MM.1S (cell line): ENCODE data around the gene RBBP5.

ENCODE experiments used
- DNase-seq: peaks from one replicate; pipeline ENCODE4 v3.0.0-alpha.2; 2015
- H2AFZ ChIP-seq: fragments of 300-600 bp; sonication (generic); 2 replicates; pipeline ENCODE4 v1.6.0; 2016; ENCODE audit warnings: antibody characterized with exemption, low read length
- H3F3A ChIP-seq: fragments of 300-600 bp; sonication (generic); 2 replicates; pipeline ENCODE4 v1.6.1; 2016; ENCODE audit warnings: mild to moderate bottlenecking, antibody characterized with exemption, low read length, moderate library complexity, mixed read lengths; ENCODE audit not compliant: insufficient read depth
- H3K27ac ChIP-seq: fragments of 300-600 bp; sonication (generic); 2 replicates; pipeline ENCODE4 v1.5.1; 2016; ENCODE audit warnings: mild to moderate bottlenecking, low read length
- H3K27me3 ChIP-seq: fragments of 300-600 bp; sonication (generic); replicated peaks from 2 replicates; pipeline ENCODE4 v1.6.0; 2016; ENCODE audit warnings: low read length; ENCODE audit not compliant: insufficient read depth
- H3K36me3 ChIP-seq: fragments of 300-600 bp; sonication (generic); replicated peaks from 2 replicates; pipeline ENCODE4 v1.6.1; 2016; ENCODE audit warnings: mild to moderate bottlenecking, low read length, mixed read lengths; ENCODE audit not compliant: insufficient read depth
- H3K4me1 ChIP-seq: fragments of 300-600 bp; sonication (generic); 2 replicates; pipeline ENCODE4 v1.6.1; 2016; ENCODE audit warnings: low read length, mixed read lengths
- H3K4me2 ChIP-seq: fragments of 300-600 bp; sonication (generic); 2 replicates; pipeline ENCODE4 v1.6.0; 2016; ENCODE audit warnings: low read depth, low read length
- H3K4me3 ChIP-seq: fragments of 300-600 bp; sonication (generic); 2 replicates; pipeline ENCODE4 v1.5.1; 2016; ENCODE audit warnings: low read length, mixed read lengths
- H3K79me2 ChIP-seq: fragments of 300-600 bp; sonication (generic); 2 replicates; pipeline ENCODE4 v1.6.1; 2016; ENCODE audit warnings: mixed run types, low read length, mixed read lengths
- H3K9ac ChIP-seq: fragments of 300-600 bp; sonication (generic); 2 replicates; pipeline ENCODE4 v1.6.1; 2016; ENCODE audit warnings: low read length, mixed read lengths
- H3K9me2 ChIP-seq: fragments of 300-600 bp; sonication (generic); replicated peaks from 2 replicates; pipeline ENCODE4 v1.6.1; 2016; ENCODE audit warnings: mild to moderate bottlenecking, low read length, mixed read lengths; ENCODE audit not compliant: insufficient read depth
- H3K9me3 ChIP-seq: fragments of 300-600 bp; sonication (generic); replicated peaks from 2 replicates; pipeline ENCODE4 v1.6.1; 2016; ENCODE audit warnings: mild to moderate bottlenecking, low read length, mixed read lengths; ENCODE audit not compliant: insufficient read depth
- H4K20me1 ChIP-seq: fragments of 300-600 bp; sonication (generic); 2 replicates; pipeline ENCODE4 v1.6.1; 2016; ENCODE audit warnings: mild to moderate bottlenecking, low read length, moderate library complexity, mixed read lengths; ENCODE audit not compliant: insufficient read depth
- CTCF ChIP-seq: fragments of 300-600 bp; sonication (generic); IDR thresholded peaks from 2 replicates; pipeline ENCODE4 v1.5.1; 2016; ENCODE audit warnings: antibody characterized with exemption, low read length, mixed read lengths
- EZH2 ChIP-seq: fragments of 300-600 bp; sonication (generic); optimal IDR thresholded peaks from 2 replicates; pipeline ENCODE3; 2017; ENCODE audit warnings: low read depth, mild to moderate bottlenecking, antibody characterized with exemption, low read length, mixed read lengths
- EZH2phosphoT487 ChIP-seq: fragments of 300-600 bp; sonication (generic); IDR thresholded peaks from 2 replicates; pipeline ENCODE4 v1.6.1; 2018; ENCODE audit warnings: antibody characterized with exemption, low read length

The RBBP5 gene

GRCh38 chr1:205140113-205140512 lies 18.3 kb upstream of the RBBP5 start:
- H3K9me2 ChIP-seq, result no peaks in the 10 kb centered on the region
- peaks cover 10% of the 10 kb centered on the region for H3F3A ChIP-seq
- H3K4me1 ChIP-seq, result peaks cover 8% of the 10 kb centered on the region
- no peak overlapping the region for H3K27ac ChIP-seq
- TF ChIP-seq CTCF, result no peak
- no peak for TF ChIP-seq EZH2phosphoT487
- no peak for TF ChIP-seq EZH2
- H3K9ac ChIP-seq, result no peak overlapping the region
- no peaks in the 10 kb centered on the region for H4K20me1 ChIP-seq
- H3K36me3 ChIP-seq, result no peaks in the 10 kb centered on the region
- H3K27me3 ChIP-seq, result no peaks in the 10 kb centered on the region
- H3K4me3 ChIP-seq, result no peak overlapping the region
- H3K4me2 ChIP-seq, result no peak overlapping the region
- DNase-seq, result no peak
- H2AFZ ChIP-seq, result no peak overlapping the region
- H3K9me3 ChIP-seq, result no peaks in the 10 kb centered on the region
- no peaks in the 10 kb centered on the region for H3K79me2 ChIP-seq

GRCh38 chr1:205137901-205138300 lies 16.1 kb upstream of the RBBP5 start:
- no peak overlapping the region for H3K4me2 ChIP-seq
- no peaks in the 10 kb centered on the region for H4K20me1 ChIP-seq
- H3K36me3 ChIP-seq, result no peaks in the 10 kb centered on the region
- H3K27ac ChIP-seq, result no peak overlapping the region
- H3K27me3 ChIP-seq, result no peaks in the 10 kb centered on the region
- TF ChIP-seq EZH2, result no peak
- no peak for TF ChIP-seq CTCF
- no peak for TF ChIP-seq EZH2phosphoT487
- no peaks in the 10 kb centered on the region for H3K9me2 ChIP-seq
- no peak overlapping the region for H3K4me3 ChIP-seq
- peaks cover 8% of the 10 kb centered on the region for H3K4me1 ChIP-seq
- peaks cover 10% of the 10 kb centered on the region for H3F3A ChIP-seq
- no peaks in the 10 kb centered on the region for H3K9me3 ChIP-seq
- no peak overlapping the region for H3K9ac ChIP-seq
- no peak for DNase-seq
- H3K79me2 ChIP-seq, result no peaks in the 10 kb centered on the region
- H2AFZ ChIP-seq, result no peak overlapping the region

GRCh38 chr1:205133287-205133686 lies 11.5 kb upstream of the RBBP5 start:
- H4K20me1 ChIP-seq, result no peaks in the 10 kb centered on the region
- H3K79me2 ChIP-seq, result no peaks in the 10 kb centered on the region
- TF ChIP-seq EZH2phosphoT487 (no peak), CTCF (no peak), EZH2 (no peak)
- no peak overlapping the region for H3K4me2 ChIP-seq
- H3K4me3 ChIP-seq, result no peak overlapping the region
- no peak overlapping the region for H2AFZ ChIP-seq
- H3K4me1 ChIP-seq, result no peaks in the 10 kb centered on the region
- H3K9me2 ChIP-seq, result no peaks in the 10 kb centered on the region
- H3F3A ChIP-seq, result no peaks in the 10 kb centered on the region
- no peaks in the 10 kb centered on the region for H3K27me3 ChIP-seq
- no peaks in the 10 kb centered on the region for H3K36me3 ChIP-seq
- DNase-seq, result no peak
- no peaks in the 10 kb centered on the region for H3K9me3 ChIP-seq
- no peak overlapping the region for H3K27ac ChIP-seq
- no peak overlapping the region for H3K9ac ChIP-seq
